GM12891 (cell line): ENCODE results near the gene C16orf74.

ENCODE experiments used
- DNase-seq: peaks from one replicate; pipeline ENCODE4 v3.0.0; 2011; ENCODE audit warnings: low spot score; ENCODE audit not compliant: insufficient read length
- FAIRE-seq: peaks from 2 replicates; lab custom pipeline; 2011; peaks lifted over from hg19 to GRCh38; lab: Jason Lieb, UNC
- PAX5 ChIP-seq: IDR thresholded peaks from 2 replicates; pipeline ENCODE4 v1.6.1; 2011; ENCODE audit warnings: low read length, moderate library complexity, mild to moderate bottlenecking; ENCODE audit not compliant: insufficient read depth, severe bottlenecking
- POLR2A ChIP-seq: IDR thresholded peaks from 2 replicates; pipeline ENCODE4 v1.6.1; 2011; ENCODE audit warnings: low read depth, low read length, control low read depth
- POLR2AphosphoS5 ChIP-seq: IDR thresholded peaks from 2 replicates; pipeline ENCODE4 v1.6.1; 2011; ENCODE audit warnings: low read depth, low read length, control low read depth
- POU2F2 ChIP-seq: IDR thresholded peaks from 2 replicates; pipeline ENCODE4 v1.6.1; 2011; ENCODE audit warnings: low read depth, mild to moderate bottlenecking, control low read depth, low read length, moderate library complexity
- SPI1 ChIP-seq: IDR thresholded peaks from 2 replicates; pipeline ENCODE4 v1.6.1; 2011; ENCODE audit warnings: low read depth, low read length, control low read depth
- TAF1 ChIP-seq: IDR thresholded peaks from 2 replicates; pipeline ENCODE4 v1.6.1; 2011; ENCODE audit warnings: low read depth, low read length, control low read depth

C16orf74 gene

DNA sequence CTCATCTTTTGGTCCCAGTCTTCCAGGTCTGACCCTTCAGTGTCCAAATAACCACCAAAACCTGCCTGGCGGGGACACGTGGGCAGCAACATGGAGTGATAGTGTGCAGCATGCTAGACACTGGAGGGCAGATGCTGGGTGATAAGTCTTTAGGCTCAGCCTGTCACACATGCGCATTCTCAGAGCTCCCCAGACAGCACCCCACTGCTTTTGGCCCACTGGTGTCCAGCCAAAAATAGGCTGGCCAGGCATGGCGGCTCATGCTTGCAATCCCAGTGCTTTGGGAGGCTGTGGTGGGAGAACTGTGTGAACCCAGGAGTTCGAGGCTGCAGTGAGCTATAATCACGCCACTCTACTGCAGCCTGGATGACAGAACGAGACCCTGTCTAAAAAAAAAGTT lies 74.4 kb downstream of the C16orf74 start:
- DNase-seq (no peak), FAIRE-seq (no peak)
- TF ChIP-seq POLR2AphosphoS5 = 0 out of 2 replicates have a peak, but pooled peaks have one; percentile 28
- no peak for TF ChIP-seq TAF1

DNA sequence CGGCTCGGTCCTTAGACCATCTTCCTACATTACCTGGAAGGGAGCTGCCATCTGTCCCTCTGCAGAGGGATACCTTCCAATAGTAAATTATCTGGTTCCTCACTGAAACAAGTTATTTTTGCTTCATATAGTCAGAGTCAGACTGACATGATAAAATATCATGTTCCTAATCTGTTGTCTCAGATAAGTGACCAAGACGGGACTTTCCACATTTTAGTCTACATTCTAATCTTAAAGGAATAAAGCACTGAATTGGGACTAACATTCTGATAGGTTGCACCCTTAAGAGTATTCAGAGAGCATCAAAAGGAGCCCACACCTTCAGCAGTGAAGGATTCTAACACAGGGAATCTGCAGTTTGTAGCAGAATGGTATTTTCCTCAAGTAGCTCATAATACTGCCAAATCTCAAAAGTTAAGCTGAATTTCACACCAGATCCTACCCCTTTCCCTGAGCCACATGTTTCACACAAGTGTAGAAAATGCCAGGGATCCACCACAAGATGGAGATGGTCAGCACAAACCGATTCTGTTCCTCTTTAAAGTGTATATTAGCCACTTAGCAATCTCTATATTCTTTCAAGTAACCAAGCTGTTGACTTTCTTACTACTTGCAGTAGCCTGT lies 75.5 kb downstream of the C16orf74 start:
- TF ChIP-seq TAF1 (no peak), POLR2AphosphoS5 (peak; percentile 28; the same call in 1 of the 2 replicates), PAX5 (no peak), POLR2A (no peak), SPI1 (no peak)
- FAIRE-seq = no peak
- no peak for DNase-seq

DNA sequence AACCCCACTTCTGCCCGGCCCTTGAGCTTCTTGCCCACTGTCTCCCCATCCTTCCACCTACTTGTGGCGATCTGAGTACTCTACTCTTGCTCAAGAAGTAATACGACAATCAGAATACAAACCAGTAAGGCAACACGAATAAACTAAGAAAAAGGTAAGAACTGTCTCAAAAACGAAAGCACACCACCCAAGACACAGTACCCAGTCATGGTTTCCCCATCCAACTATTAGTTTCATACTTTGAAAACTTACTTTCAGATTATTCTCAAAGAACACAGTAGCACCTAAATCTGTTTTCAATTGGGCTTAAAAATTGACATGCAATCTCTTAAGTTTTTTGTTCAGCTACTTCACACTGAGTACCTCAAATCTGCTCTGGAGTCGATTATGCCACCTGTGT lies 76.1 kb downstream of the C16orf74 start:
- no peak for FAIRE-seq
- DNase-seq = no peak
- TF ChIP-seq TAF1 (no peak), SPI1 (no peak), POU2F2 (no peak), POLR2AphosphoS5 (no peak)

DNA sequence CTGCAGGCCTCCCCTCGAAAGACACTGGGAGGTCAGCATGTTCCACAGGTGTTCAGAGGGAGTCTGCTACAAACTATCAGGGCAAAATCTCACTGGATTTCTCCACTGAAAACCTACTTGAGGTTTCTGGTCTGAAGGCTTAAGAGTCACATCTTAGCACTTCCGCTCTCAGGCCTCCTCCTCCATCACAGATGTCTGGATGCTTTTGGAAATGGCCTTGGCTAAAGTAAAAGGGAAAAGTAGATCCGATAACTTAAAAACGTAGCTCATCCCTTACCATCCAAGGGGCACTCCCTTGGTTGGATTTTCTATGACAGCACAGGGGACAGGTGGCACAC lies 76.5 kb downstream of the C16orf74 start:
- FAIRE-seq = no peak
- DNase-seq = no peak
- no peak for TF ChIP-seq POLR2A
- no peak for TF ChIP-seq PAX5

DNA sequence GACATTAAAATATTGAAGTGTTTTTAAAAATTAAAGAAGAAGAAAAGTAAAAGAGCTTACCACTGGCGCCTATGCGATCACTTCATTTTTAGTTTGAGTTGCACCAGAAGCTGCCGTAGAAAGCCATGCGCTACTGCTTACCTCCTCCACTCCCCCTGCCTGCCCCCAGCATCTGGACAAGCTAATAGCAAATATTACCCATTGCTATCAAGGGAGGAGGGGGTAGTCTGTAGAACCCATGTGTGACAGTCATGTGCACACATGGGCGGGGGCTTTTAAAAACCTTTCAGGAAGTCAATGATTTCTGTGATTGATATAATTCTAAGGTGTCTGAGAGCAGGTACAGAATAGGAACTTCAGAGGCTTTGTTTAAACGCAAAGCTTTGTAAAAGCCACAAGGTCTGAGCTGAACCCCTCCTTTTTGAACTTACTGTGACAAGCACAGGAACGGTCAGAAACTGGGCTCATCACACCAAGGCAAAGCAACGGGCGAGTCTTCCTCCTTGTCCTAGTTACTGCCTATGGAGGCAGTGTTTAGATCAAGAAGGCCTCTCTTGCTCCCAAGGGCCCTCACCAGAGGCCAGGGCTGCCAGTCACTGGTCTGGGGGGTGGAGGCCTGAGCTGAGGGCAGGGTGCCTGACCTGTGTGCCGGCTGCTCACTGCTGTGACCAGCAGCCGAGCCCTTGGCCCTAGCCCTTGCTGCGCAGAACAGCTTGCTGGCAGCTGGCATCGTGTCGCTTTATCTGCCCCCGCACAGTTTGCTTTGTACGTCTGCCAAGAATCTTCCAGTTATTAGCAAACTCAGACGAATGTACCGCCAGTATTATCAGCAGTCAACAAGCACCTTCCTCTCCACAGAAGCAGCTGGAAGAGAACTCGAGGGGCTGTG lies 77.1 kb downstream of the C16orf74 start:
- DNase-seq (no peak), FAIRE-seq (no peak)
- TF ChIP-seq SPI1 (no peak), POU2F2 (no peak), POLR2AphosphoS5 (no peak), POLR2A (no peak), TAF1 (no peak), PAX5 (no peak)

DNA sequence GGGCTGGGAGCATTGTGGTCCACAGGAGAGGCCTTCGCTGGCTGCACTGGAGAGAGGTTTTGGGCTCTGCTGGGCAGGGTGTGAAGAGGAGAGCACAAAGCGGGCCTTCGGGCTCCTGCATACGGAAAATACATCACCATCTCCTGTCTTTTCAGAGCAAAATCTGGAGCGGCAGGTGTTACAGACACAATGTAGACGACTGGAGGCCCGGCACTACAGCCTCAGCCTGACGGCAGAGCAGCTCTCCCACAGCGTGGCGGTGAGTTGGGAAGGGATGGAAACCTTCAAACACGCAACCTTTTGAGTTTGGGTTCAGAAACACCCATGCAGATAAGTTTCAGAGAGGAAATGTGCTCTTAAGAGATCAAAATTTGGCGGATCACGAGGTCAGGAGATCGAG lies 80.1 kb downstream of the C16orf74 start:
- FAIRE-seq = no peak
- no peak for TF ChIP-seq POLR2A
- no peak for TF ChIP-seq PAX5
- no peak for TF ChIP-seq SPI1
- no peak for TF ChIP-seq POLR2AphosphoS5
- TF ChIP-seq POU2F2 = no peak
- no peak for TF ChIP-seq TAF1
- no peak for DNase-seq

DNA sequence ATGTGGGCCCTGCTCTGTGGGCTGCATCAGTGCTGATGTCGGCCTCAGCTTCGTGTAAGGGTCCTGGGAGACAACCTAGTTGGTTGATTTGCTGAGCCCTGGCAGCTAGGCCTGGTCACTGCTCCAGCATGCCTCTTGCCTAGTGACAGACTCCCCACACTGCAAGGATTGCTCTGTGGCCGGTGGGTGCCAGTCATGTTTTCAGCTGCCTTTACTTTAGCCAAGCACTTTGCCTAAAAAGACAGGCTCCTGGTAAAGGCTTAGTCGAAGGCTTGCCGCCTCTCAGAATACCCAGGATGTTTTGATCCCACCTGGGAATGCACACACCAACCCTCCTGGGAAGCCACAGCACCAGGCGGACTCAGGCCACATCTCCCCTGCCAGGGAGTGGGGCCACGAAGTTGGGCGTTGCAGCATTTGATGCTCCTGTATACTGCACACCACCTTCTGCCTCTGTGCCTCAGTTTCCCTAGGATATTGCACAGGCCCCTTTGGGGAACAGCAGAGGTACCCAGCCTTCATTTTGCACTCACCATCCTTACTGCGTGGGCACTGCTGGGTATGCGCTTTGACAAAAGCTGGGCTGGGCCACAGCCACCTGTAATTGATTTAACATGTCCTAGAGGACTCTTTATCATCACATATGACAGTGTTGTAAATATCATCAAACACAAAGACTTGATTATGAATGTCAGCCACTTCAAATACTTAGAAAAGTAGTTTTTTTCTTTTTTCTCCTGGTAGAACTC lies 82.0 kb downstream of the C16orf74 start:
- no peak for DNase-seq
- no peak for TF ChIP-seq POLR2AphosphoS5
- TF ChIP-seq POU2F2 = no peak
- no peak for TF ChIP-seq POLR2A
- no peak for TF ChIP-seq SPI1
- TF ChIP-seq TAF1 = no peak
- no peak for TF ChIP-seq PAX5
- FAIRE-seq = no peak

DNA sequence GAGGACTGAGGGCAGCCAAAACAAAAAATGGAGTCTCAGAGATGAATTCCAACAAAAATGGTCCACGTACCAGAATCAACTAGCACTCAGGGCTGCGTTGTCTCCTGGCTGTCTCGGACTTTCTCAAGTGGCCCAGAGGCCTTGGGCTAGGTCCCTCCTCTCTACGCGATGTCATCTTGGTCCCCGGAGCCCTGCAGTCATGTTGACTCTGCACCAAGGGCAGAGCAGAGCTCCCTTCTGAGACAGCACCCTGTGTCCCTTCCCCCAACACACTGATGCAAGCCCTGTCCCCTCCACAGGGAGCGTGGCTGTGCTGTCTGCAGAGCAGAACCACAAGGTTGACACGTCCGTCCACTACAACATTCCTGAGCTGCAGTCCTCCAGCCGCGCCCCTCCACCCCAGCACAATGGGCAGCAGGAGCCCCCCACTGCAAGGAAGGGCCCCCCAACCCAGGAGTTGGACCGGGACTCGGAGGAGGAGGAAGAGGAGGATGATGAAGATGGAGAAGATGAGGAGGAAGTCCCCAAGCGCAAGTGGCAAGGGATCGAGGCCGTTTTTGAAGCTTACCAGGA lies 83.0 kb downstream of the C16orf74 start:
- no peak for FAIRE-seq
- no peak for DNase-seq
- TF ChIP-seq PAX5 (no peak), POLR2A (no peak), POLR2AphosphoS5 (no peak), SPI1 (no peak), TAF1 (no peak), POU2F2 (no peak)

DNA sequence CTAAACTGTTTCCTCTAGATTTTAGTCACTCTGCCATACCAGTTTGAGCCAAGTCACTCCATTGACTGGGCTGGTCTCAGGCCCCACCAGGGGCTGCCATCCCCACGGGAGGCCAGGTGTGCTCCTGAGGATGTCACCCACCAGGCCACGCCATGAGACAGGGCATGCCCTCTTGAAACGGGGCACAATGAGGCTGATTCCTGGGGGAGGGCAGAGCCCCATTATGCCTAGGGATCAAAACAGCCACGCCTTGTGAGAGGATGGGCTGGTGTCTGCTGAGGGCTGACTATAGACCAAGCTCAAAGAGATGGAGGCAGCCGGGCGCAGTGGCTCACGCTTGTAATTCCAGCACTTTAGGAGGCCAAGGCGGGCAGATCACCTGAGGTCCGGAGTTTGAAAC lies 83.6 kb downstream of the C16orf74 start:
- FAIRE-seq (no peak), DNase-seq (no peak)
- TF ChIP-seq POLR2AphosphoS5 (no peak), POLR2A (no peak), POU2F2 (no peak), SPI1 (no peak), PAX5 (no peak), TAF1 (no peak)

DNA sequence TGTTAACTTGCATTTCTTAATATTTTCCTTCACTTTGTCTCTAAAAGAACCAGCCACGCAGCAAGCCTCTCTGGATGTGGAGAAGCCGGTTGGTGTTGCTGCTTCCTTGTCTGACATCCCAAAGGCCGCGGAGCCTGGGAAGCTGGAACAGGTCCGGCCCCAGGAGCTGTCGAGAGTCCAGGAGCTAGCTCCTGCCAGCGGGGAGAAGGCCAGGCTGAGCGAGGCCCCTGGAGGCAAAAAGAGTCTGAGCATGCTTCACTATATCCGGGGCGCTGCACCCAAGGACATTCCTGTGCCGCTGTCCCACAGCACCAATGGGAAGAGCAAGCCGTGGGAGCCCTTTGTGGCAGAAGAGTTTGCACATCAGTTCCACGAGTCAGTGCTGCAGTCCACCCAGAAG lies 85.0 kb downstream of the C16orf74 start:
- TF ChIP-seq POU2F2 (no peak), PAX5 (no peak), SPI1 (no peak), POLR2AphosphoS5 (no peak), TAF1 (no peak), POLR2A (no peak)
- FAIRE-seq = no peak
- DNase-seq = no peak
